Upper lobe of right lung (tissue), 1 donor: ENCODE measurements around the gene GID8. TPM values are rescaled to one million over a fixed set of nuclear protein-coding genes. Genes with fewer than 3 reads are reported as not detected.
"Not testable (repeated sequence)": the region's sequence is repeated elsewhere in the genome, so short reads cannot be mapped to it uniquely, and the experiment has no call there.

Experiments used
- ATAC-seq: fragments of 200-7000 bp; cut with Tn5 transposase; one replicate; pipeline ENCODE4 v1.9.1; 2020; ENCODE audit warnings: mild to moderate bottlenecking, moderate library complexity
- DNase-seq: peaks from one replicate; pipeline ENCODE4 v3.0.0-alpha.2; 2020
- H3K27ac ChIP-seq: fragments of 200-600 bp; one replicate; pipeline ENCODE4 v1.8.0; 2022
- H3K27me3 ChIP-seq: fragments of 200-600 bp; one replicate; pipeline ENCODE4 v1.8.0; 2022; ENCODE audit warnings: mild to moderate bottlenecking
- H3K36me3 ChIP-seq: fragments of 200-600 bp; one replicate; pipeline ENCODE4 v1.8.0; 2022
- H3K4me1 ChIP-seq: fragments of 200-600 bp; one replicate; pipeline ENCODE4 v1.8.0; 2022
- H3K4me3 ChIP-seq: fragments of 200-600 bp; one replicate; pipeline ENCODE4 v1.8.0; 2022; ENCODE audit warnings: mild to moderate bottlenecking
- H3K9me3 ChIP-seq: fragments of 200-600 bp; one replicate; pipeline ENCODE4 v1.8.0; 2022
- intact Hi-C: fragments of 100-400 bp; cut with DNase I; formaldehyde crosslinking; loops from one replicate; pipeline ENCODE4 v1.11.0; 2022
- total RNA-seq: library from RNA; stranded (reverse); fragmentation: NEBNext Ultra II Directional; extraction: Animal tissue kit (Norgen Biotek cat#: 25700); gene quantifications from one replicate; pipeline ENCODE4 v1.2.1, GENCODE V29; 2021
- TF ChIP-seq, protein P1 (sequence below): fragments of 200-600 bp; IDR thresholded peaks from one replicate; pipeline ENCODE4 v1.8.0; 2022; ENCODE audit warnings: antibody characterized with exemption
- donor health status: DM: no; HTN: yes; CAD: no; lungs with severe emphysema.

Gene GID8
- total RNA-seq, 1 donor from 2014 or later = 27.4 TPM

DNA sequence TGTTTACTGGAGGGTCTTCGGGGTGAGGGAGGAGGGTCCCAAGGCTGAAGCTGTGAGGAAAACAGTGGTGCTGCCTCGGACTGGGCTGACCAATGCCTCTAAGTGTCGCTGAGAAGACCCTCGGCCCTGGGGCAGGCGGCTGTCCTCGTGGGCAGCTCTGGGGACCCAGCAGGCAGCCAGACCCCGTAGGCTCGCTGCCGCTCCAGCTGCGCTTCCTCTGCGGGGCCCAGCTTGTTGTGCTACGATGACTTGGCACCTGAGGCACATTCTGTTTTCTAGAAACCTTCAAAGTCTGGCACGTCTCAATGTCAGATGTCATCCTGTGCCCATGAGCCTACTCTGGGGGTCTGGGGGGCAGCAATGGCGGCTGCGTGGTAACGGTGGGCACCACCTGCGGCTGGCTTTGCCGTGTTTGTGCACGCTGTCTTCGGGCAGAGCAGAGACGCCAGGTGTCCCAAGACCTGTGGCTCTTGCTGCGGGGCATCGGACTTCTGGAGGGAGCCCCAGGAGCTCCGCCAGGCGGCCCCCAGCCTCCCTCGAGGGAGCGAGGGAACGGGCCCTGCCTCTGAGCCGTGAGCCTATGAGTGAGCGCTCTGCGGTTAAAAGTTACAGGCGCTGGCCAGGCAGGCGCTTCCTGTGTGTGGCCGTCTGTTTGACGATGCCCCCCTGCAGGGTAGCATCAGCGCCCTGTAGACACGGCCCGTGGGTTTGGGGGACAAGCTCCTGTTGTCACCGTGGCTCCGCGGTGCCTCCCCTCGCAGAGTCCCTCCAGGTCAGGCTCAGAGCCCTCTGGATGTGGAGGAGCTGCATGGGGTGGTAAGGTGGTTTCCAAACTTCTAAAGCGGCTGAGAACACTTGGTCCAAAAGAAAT, 21.4 kb downstream of the GID8 start:
- no peak for ATAC-seq
- Histone ChIP-seq H3K36me3 (no peaks in the 10 kb centered on the region), H3K4me1 (peaks cover 3% of the 10 kb centered on the region), H3K27ac (no peak overlapping the region), H3K27me3 (no peaks in the 10 kb centered on the region), H3K9me3 (no peaks in the 10 kb centered on the region), H3K4me3 (no peak overlapping the region)
- DNase-seq = no peak
- TF ChIP-seq, protein P1, sequence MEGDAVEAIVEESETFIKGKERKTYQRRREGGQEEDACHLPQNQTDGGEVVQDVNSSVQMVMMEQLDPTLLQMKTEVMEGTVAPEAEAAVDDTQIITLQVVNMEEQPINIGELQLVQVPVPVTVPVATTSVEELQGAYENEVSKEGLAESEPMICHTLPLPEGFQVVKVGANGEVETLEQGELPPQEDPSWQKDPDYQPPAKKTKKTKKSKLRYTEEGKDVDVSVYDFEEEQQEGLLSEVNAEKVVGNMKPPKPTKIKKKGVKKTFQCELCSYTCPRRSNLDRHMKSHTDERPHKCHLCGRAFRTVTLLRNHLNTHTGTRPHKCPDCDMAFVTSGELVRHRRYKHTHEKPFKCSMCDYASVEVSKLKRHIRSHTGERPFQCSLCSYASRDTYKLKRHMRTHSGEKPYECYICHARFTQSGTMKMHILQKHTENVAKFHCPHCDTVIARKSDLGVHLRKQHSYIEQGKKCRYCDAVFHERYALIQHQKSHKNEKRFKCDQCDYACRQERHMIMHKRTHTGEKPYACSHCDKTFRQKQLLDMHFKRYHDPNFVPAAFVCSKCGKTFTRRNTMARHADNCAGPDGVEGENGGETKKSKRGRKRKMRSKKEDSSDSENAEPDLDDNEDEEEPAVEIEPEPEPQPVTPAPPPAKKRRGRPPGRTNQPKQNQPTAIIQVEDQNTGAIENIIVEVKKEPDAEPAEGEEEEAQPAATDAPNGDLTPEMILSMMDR = no peak
- intact Hi-C loops = no loop called here

DNA sequence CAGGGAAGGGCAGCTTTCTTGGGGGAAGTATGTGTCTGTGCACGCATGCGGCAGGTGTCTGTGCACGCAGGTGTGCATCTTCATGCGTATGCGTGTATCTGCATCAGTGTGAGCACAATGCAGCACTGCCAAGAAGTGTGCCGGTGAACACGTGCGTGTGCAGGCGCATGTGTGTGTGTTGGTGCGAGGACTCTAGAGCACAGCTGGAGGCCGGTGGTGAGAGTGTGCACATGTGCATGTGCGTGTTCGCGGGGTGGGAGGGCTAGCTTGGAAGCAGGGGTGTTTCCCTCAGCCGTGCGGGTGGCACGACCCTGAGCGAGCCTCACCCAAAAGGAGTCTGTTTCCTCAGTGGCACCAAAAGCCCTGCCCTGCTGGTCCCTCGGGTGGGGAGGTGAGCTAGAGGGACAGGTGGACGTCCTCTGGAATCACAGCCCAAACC, 22.1 kb downstream of the GID8 start:
- Histone ChIP-seq H3K9me3 (no peaks in the 10 kb centered on the region), H3K36me3 (no peaks in the 10 kb centered on the region), H3K27me3 (no peaks in the 10 kb centered on the region), H3K27ac (no peak overlapping the region), H3K4me1 (no peaks in the 10 kb centered on the region), H3K4me3 (no peak overlapping the region)
- DNase-seq = no peak
- intact Hi-C loops = no loop called here
- TF ChIP-seq, protein P1 = no peak
- ATAC-seq = no peak

DNA sequence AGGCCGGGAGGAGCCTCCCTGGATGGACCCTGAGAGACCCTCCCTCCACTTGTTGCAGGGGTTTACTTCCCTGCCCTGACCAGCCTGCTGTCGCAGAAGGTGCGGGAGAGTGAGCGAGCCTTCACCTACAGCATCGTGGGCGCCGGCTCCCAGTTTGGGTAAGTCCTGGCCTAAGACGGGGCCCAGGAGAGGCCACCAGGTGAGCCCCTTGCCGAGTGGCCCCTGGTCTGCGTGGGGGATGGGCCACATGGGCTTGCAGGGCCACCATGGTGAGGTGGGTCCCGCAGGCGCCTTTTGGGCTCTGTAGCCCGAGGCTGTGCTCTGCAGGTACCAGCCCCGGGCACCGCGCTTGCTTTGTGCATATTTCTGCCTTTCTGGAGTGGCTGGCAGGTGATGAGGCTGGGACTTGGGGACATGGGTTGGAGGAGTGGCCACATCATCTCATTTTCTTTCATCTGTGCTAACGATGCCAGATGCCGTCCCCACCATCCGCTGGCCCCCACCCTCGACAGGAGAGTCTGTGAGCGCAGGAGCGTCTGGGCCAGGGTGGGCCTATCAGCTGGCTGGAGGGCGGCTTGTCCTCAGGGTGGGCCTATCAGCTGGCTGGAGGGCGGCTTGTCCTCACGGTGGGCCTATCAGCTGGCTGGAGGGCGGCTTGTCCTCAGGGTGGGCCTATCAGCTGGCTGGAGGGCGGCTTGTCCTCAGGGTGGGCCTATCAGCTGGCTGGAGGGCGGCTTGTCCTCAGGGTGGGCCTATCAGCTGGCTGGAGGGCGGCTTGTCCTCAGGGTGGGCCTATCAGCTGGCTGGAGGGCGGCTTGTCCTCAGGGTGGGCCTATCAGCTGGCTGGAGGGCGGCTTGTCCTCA, 22.7 kb downstream of the GID8 start:
- intact Hi-C loops, H3K9me3 ChIP-seq, H3K27me3 ChIP-seq, ATAC-seq, H3K27ac ChIP-seq, H3K4me1 ChIP-seq, H3K36me3 ChIP-seq, H3K4me3 ChIP-seq, DNase-seq: not testable (repeated sequence)

DNA sequence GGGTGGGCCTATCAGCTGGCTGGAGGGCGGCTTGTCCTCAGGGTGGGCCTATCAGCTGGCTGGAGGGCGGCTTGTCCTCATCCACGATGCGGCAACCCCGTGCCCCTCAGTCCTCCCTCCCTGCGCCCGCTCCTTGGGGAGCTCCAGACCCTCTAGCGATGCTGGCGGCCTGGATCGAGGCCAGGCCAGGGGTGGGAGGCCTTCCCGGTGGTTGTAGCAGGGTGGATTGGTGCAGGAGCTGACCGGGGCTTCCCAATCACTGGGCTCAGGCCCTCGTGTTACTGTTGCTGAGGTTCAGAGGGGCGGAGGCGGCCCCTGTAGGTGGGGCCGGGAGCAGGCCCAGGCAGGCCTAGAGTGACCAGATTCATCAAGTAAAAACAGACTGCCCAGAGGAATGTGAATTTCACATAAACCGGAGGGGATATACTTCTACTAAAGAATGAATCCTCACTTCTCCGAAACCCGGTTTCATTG, 23.4 kb downstream of the GID8 start:
- no peaks in the 10 kb centered on the region for H3K9me3 ChIP-seq
- DNase-seq (no peak), ATAC-seq (no peak)
- H3K27me3 ChIP-seq = no peaks in the 10 kb centered on the region
- intact Hi-C loops = no loop called here
- no peak overlapping the region for H3K4me3 ChIP-seq
- TF ChIP-seq, protein P1 = no peak
- no peak overlapping the region for H3K27ac ChIP-seq
- H3K4me1 ChIP-seq = no peaks in the 10 kb centered on the region
- no peaks in the 10 kb centered on the region for H3K36me3 ChIP-seq

DNA sequence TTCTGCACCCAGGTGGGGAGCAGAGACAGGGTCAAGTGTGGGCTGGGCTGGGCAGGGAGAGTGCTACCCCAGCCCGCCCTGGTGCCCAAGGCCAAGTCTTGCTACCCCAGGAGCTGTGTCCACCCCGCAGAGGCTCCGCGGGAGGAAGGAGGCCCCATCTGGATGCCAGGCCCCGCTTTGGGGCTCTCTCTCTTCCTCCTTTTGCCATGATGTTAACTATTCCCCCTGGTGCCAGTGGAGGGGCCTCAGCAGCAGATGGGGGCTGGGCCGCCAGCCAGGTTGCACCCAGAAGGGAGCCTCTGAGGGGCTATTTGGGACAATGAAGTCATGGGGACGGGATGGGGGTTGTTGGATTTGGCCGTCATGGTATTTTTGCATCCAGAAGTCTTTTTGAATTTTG, 23.9 kb downstream of the GID8 start:
- intact Hi-C loops = no loop called here
- Histone ChIP-seq H3K4me3 (no peak overlapping the region), H3K27me3 (no peaks in the 10 kb centered on the region), H3K9me3 (no peaks in the 10 kb centered on the region), H3K4me1 (no peaks in the 10 kb centered on the region), H3K36me3 (no peaks in the 10 kb centered on the region), H3K27ac (no peak overlapping the region)
- DNase-seq (no peak), ATAC-seq (no peak)
- TF ChIP-seq, protein P1 = no peak
